Measurements from ENCODE around the gene SLC43A1. TPM values are rescaled to one million over a fixed set of nuclear protein-coding genes. Genes with fewer than 3 reads are reported as not detected.
A peak's percentile ranks its signal among the peaks of the same experiment; 100 is the strongest.

SLC43A1 gene
- total RNA-seq, 2 donors from 2014 or later: 8.4 to 9.1 TPM

GRCh38 chr11:57513452-57513795, 2.1 kb downstream of the SLC43A1 start:
- H3K9me3 ChIP-seq (ENCODE audit: control insufficient read depth, low read length): no peaks in the 10 kb centered on the region
- WGBS, 2 experiments (ENCODE audit: insufficient coverage in 1 of 2, insufficient read length in 1 of 2): 65 to 80% methylated on average over 1 of the region's 1 CpG
- DNase-seq: no peak
- no peak overlapping the region for H3K9ac ChIP-seq (ENCODE audit: extremely low read depth, low read length, poor library complexity, severe bottlenecking)
- TF ChIP-seq CTCF (conservative IDR thresholded peaks at IDR 0.05): no peak
- H3K4me1 ChIP-seq (ENCODE audit: control insufficient read depth, insufficient read depth, low read length): no peaks in the 10 kb centered on the region
- H3K36me3 ChIP-seq (ENCODE audit: control insufficient read depth, insufficient read depth, low read length): no peaks in the 10 kb centered on the region
- no peak overlapping the region for H3K4me3 ChIP-seq (ENCODE audit: low read length)
- peaks cover 7% of the 10 kb centered on the region for H3K4me1 Mint-ChIP-seq
- H3K27me3 ChIP-seq (ENCODE audit: control insufficient read depth, insufficient read depth, low read length, poor library complexity, severe bottlenecking): peaks cover 45% of the 10 kb centered on the region
- no peak overlapping the region for H3K27ac ChIP-seq (ENCODE audit: low read depth, low read length)
- peaks cover 48% of the 10 kb centered on the region for H3K27me3 Mint-ChIP-seq (ENCODE audit: insufficient read depth)
- H3K27ac Mint-ChIP-seq: no peak overlapping the region
- H3K4me3 Mint-ChIP-seq: peak overlapping the region; percentile 71
- H3K9me3 Mint-ChIP-seq: no peaks in the 10 kb centered on the region
- H3K36me3 Mint-ChIP-seq (ENCODE audit: low read depth): no peaks in the 10 kb centered on the region

GRCh38 chr11:57512646-57513451, 2.7 kb downstream of the SLC43A1 start:
- WGBS, 2 experiments (ENCODE audit: insufficient coverage in 1 of 2, insufficient read length in 1 of 2): 89 to 92% methylated on average over 6 to 12 of the region's 12 CpGs
- Histone ChIP-seq H3K27ac (ENCODE audit: low read depth, low read length) (no peak overlapping the region), H3K9ac (ENCODE audit: extremely low read depth, low read length, poor library complexity, severe bottlenecking) (no peak overlapping the region), H3K4me1 (ENCODE audit: control insufficient read depth, insufficient read depth, low read length) (no peaks in the 10 kb centered on the region), H3K36me3 (ENCODE audit: control insufficient read depth, insufficient read depth, low read length) (no peaks in the 10 kb centered on the region), H3K4me3 (ENCODE audit: low read length) (no peak overlapping the region), H3K27me3 (ENCODE audit: control insufficient read depth, insufficient read depth, low read length, poor library complexity, severe bottlenecking) (peaks cover 45% of the 10 kb centered on the region), H3K9me3 (ENCODE audit: control insufficient read depth, low read length) (no peaks in the 10 kb centered on the region)
- Mint-ChIP-seq H3K4me3 (no peak overlapping the region), H3K4me1 (peaks cover 7% of the 10 kb centered on the region), H3K27ac (no peak overlapping the region), H3K27me3 (ENCODE audit: insufficient read depth) (peaks cover 47% of the 10 kb centered on the region), H3K9me3 (no peaks in the 10 kb centered on the region), H3K36me3 (ENCODE audit: low read depth) (no peaks in the 10 kb centered on the region)
- DNase-seq: no peak
- no peak for TF ChIP-seq CTCF (conservative IDR thresholded peaks at IDR 0.05)

- Mint-ChIP-seq H3K4me1 (peaks cover 7% of the 10 kb centered on the region), H3K4me3 (no peak overlapping the region), H3K9me3 (no peaks in the 10 kb centered on the region), H3K27me3 (ENCODE audit: insufficient read depth) (peaks cover 38% of the 10 kb centered on the region), H3K27ac (no peak overlapping the region), H3K36me3 (ENCODE audit: low read depth) (no peaks in the 10 kb centered on the region)
- Histone ChIP-seq H3K4me3 (ENCODE audit: low read length) (no peak overlapping the region), H3K36me3 (ENCODE audit: control insufficient read depth, insufficient read depth, low read length) (no peaks in the 10 kb centered on the region), H3K9me3 (ENCODE audit: control insufficient read depth, low read length) (no peaks in the 10 kb centered on the region), H3K4me1 (ENCODE audit: control insufficient read depth, insufficient read depth, low read length) (no peaks in the 10 kb centered on the region), H3K27me3 (ENCODE audit: control insufficient read depth, insufficient read depth, low read length, poor library complexity, severe bottlenecking) (peaks cover 39% of the 10 kb centered on the region), H3K27ac (ENCODE audit: low read depth, low read length) (no peak overlapping the region), H3K9ac (ENCODE audit: extremely low read depth, low read length, poor library complexity, severe bottlenecking) (no peak overlapping the region)
- DNase-seq: no peak
- no peak for TF ChIP-seq CTCF (conservative IDR thresholded peaks at IDR 0.05)
- WGBS, 2 experiments (ENCODE audit: insufficient coverage in 1 of 2, insufficient read length in 1 of 2): 87 to 96% methylated on average over 4 to 6 of the region's 6 CpGs
Measured at GRCh38 chr11:57511741-57512430, 3.6 kb downstream of the SLC43A1 start.

Data from endodermal cell (in vitro differentiated cells).